Thyroid gland (tissue), 4 donors: Measurements from ENCODE around the gene RAD23B. TPM values are rescaled to one million over a fixed set of nuclear protein-coding genes. Genes with fewer than 3 reads are reported as not detected.
A peak's percentile ranks its signal among the peaks of the same experiment; 100 is the strongest.

ENCODE experiments used
- DNase-seq, 2 donors: peaks; one replicate each; pipeline ENCODE4 v3.0.0-alpha.2; 2019
- H3K27ac ChIP-seq, 3 donors: fragments of 200-600 bp; sonication (generic); 1 replicate in 2 of 3; 2 replicates in 1 of 3; pipeline ENCODE4 v1.5.1; 2016 to 2019; ENCODE audit warnings: mild to moderate bottlenecking in 1 of 3, moderate library complexity in 1 of 3
- H3K27me3 ChIP-seq: fragments of 200-600 bp; sonication (generic); one replicate; pipeline ENCODE4 v1.5.1; 2019
- H3K36me3 ChIP-seq, 2 donors: fragments of 200-600 bp; sonication (generic); one replicate each; pipeline ENCODE4 v1.5.1; 2016 to 2019
- H3K4me1 ChIP-seq, 2 donors: fragments of 200-600 bp; sonication (generic); one replicate each; pipeline ENCODE4 v1.5.1; 2017 to 2019
- H3K4me3 ChIP-seq, 3 donors: fragments of 200-600 bp; sonication (generic); replicated peaks in 1 of 3; 1 replicate in 2 of 3; 2 replicates in 1 of 3; pipeline ENCODE4 v1.5.1; 2016; ENCODE audit warnings: mild to moderate bottlenecking in 1 of 3
- H3K9me3 ChIP-seq: fragments of 200-600 bp; sonication (generic); one replicate; pipeline ENCODE4 v1.5.1; 2017
- CTCF ChIP-seq, 6 experiments: fragments of 200-600 bp in 3 of 6; fragments of 450-650 bp in 3 of 6; sonication (generic) in 3 of 6; IDR thresholded peaks; one replicate each; pipeline ENCODE4 v1.5.1; 2016 to 2019; ENCODE audit warnings: antibody characterized with exemption in 6 of 6, mild to moderate bottlenecking in 2 of 6, inconsistent platforms in 1 of 6, moderate library complexity in 1 of 6
- POLR2A ChIP-seq, 2 donors: fragments of 450-650 bp; IDR thresholded peaks; one replicate each; pipeline ENCODE4 v1.6.1; 2017; ENCODE audit warnings: antibody characterized with exemption in 2 of 2, mild to moderate bottlenecking in 2 of 2, moderate library complexity in 1 of 2
- WGBS, 2 donors: methylation state at CpG; one replicate each; pipeline ENCODE4 v1.1.5; 2017; 5-methylcytosine and 5-hydroxymethylcytosine counted together
- intact Hi-C: fragments of 100-400 bp; cut with DNase I; formaldehyde crosslinking; loops from one replicate; pipeline ENCODE4 v1.15.1; 2023
- total RNA-seq, 4 donors: library from RNA; depleted of rRNA; stranded (reverse); fragments of >200 nt; gene quantifications; one replicate each; pipeline ENCODE4 v1.2.3, GENCODE V29; 2016

Gene RAD23B
- total RNA-seq = 10 to 100 TPM; 68.6 to 85.7 (median 81.0) TPM

- DNase-seq = peak; percentile 98 to 99
- Histone ChIP-seq H3K4me1 (peaks cover 23 to 31% of the 10 kb centered on the region in 2 donors), H3K4me3 (peak within 1 kb of the TSS; percentile 74 to 99 (median 97)), H3K27me3 (no peaks in the 10 kb centered on the region), H3K9me3 (no peaks in the 10 kb centered on the region), H3K27ac (peak within 1 kb of the TSS; percentile 97 to 98 (median 98)), H3K36me3 (no peaks in the 10 kb centered on the region)
- WGBS, 2 donors = 0 to 1% methylated on average over 25 to 36 of the region's 101 CpGs
- intact Hi-C loops = no loop called here
- TF ChIP-seq CTCF (IDR thresholded peaks at IDR 0.05) (no peak), POLR2A (IDR thresholded peaks at IDR 0.05) (peak; percentile 82 to 95)
These were observed at the start of gene RAD23B for GRCh38 chr9:107282759-107283622. TSS of gene RAD23B (plus strand) at chr9:107283279. CDS start at chr9:107283630, 351 bp downstream.

GRCh38 chr9:107235765-107236442 is 47.2 kb upstream of the RAD23B start:
- Histone ChIP-seq H3K36me3 (no peaks in the 10 kb centered on the region), H3K9me3 (no peaks in the 10 kb centered on the region), H3K4me1 (no peaks in the 10 kb centered on the region), H3K27me3 (no peaks in the 10 kb centered on the region), H3K27ac (no peak overlapping the region), H3K4me3 (no peak overlapping the region)
- WGBS, 2 donors = 79 to 92% methylated on average over 3 of the region's 3 CpGs
- intact Hi-C loops = loop anchor here (5.0 kb wide), 1 partner anchor 106 kb away; no protein-coding TSS in a partner anchor
- DNase-seq = no peak
- no peak for TF ChIP-seq POLR2A (IDR thresholded peaks at IDR 0.05)
- no peak for TF ChIP-seq CTCF (IDR thresholded peaks at IDR 0.05)

GRCh38 chr9:107237873-107238272 is 45.2 kb upstream of the RAD23B start:
- TF ChIP-seq POLR2A (IDR thresholded peaks at IDR 0.05) (no peak), CTCF (IDR thresholded peaks at IDR 0.05) (no peak)
- intact Hi-C loops = loop anchor here (5.0 kb wide), 1 partner anchor 104 kb away; no protein-coding TSS in a partner anchor
- Histone ChIP-seq H3K9me3 (no peaks in the 10 kb centered on the region), H3K4me3 (no peak overlapping the region), H3K4me1 (no peaks in the 10 kb centered on the region), H3K36me3 (no peaks in the 10 kb centered on the region), H3K27ac (no peak overlapping the region), H3K27me3 (no peaks in the 10 kb centered on the region)
- WGBS, 2 donors = 81 to 93% methylated on average over 6 of the region's 6 CpGs
- DNase-seq = no peak

- Histone ChIP-seq H3K9me3 (no peaks in the 10 kb centered on the region), H3K4me3 (no peak overlapping the region), H3K36me3 (no peaks in the 10 kb centered on the region), H3K27ac (no peak overlapping the region), H3K27me3 (no peaks in the 10 kb centered on the region), H3K4me1 (no peaks in the 10 kb centered on the region)
- WGBS, 2 donors = 69 to 77% methylated on average over 2 of the region's 2 CpGs
- intact Hi-C loops = loop anchor here (5.0 kb wide), 1 partner anchor 103 kb away; no protein-coding TSS in a partner anchor
- TF ChIP-seq POLR2A (IDR thresholded peaks at IDR 0.05) (no peak), CTCF (IDR thresholded peaks at IDR 0.05) (peak in 3 of 6 experiments; percentile 22 to 45 (median 30))
- DNase-seq = no peak
These were observed 43.6 kb upstream of the RAD23B start for GRCh38 chr9:107239474-107239873.
